H1 (cell line): ENCODE results near the gene GRIA1. TPM values are rescaled to one million over a fixed set of nuclear protein-coding genes. Genes with fewer than 3 reads are reported as not detected.

Source experiments
- CTCF ChIA-PET: fragments of 300-600 bp; sonication (Branson Sonifier 250); formaldehyde crosslinking; loops from one replicate; lab custom pipeline; 2021; ENCODE audit not compliant: partially characterized antibody; lab: Charles Lee
- POLR2A ChIA-PET: fragments of 300-600 bp; sonication (Branson Sonifier 250); formaldehyde crosslinking; loops from one replicate; lab custom pipeline; 2021; ENCODE audit warnings: inconsistent platforms; ENCODE audit not compliant: partially characterized antibody; lab: Charles Lee
- DNase-seq, 2 experiments: peaks; one replicate each; pipeline versions ENCODE4 v3.0.0 to v3.0.0-alpha.2; 2010 to 2022; ENCODE audit warnings: low spot score in 2 of 2, low read depth in 1 of 2, mixed read lengths in 1 of 2
- FAIRE-seq: peaks from 2 replicates; lab custom pipeline; 2011; peaks lifted over from hg19 to GRCh38; lab: Jason Lieb, UNC
- H2AFZ ChIP-seq: 2 replicates; pipeline ENCODE4 v1.8.1; 2012; ENCODE audit warnings: low read length, inconsistent platforms
- H2AK5ac ChIP-seq: 2 replicates; pipeline ENCODE4 v1.6.1; 2013; ENCODE audit warnings: low read depth, low read length
- H2BK120ac ChIP-seq: replicated peaks from 2 replicates; pipeline ENCODE3; 2013; ENCODE audit warnings: low read depth, low read length, inconsistent platforms
- H2BK12ac ChIP-seq: 2 replicates; pipeline ENCODE4 v1.6.1; 2013; ENCODE audit warnings: low read depth, low read length
- H2BK15ac ChIP-seq: 2 replicates; pipeline ENCODE4 v1.6.1; 2013; ENCODE audit warnings: low read length
- H2BK20ac ChIP-seq: 2 replicates; pipeline ENCODE4 v1.6.1; 2013; ENCODE audit warnings: low read length
- H2BK5ac ChIP-seq: 2 replicates; pipeline ENCODE4 v1.6.1; 2013; ENCODE audit warnings: low read depth, low read length
- H3K14ac ChIP-seq: 2 replicates; pipeline ENCODE4 v1.6.1; 2013; ENCODE audit warnings: inconsistent platforms; ENCODE audit not compliant: insufficient read length
- H3K18ac ChIP-seq: 2 replicates; pipeline ENCODE4 v1.6.1; 2013; ENCODE audit warnings: low read length; ENCODE audit errors: extremely low read depth
- H3K23ac ChIP-seq: 2 replicates; pipeline ENCODE4 v1.6.1; 2013; ENCODE audit warnings: inconsistent platforms; ENCODE audit not compliant: insufficient read length
- H3K23me2 ChIP-seq: 2 replicates; pipeline ENCODE4 v1.6.1; 2013; ENCODE audit warnings: low read depth, low read length
- H3K27ac ChIP-seq: 2 replicates; pipeline ENCODE4 v1.6.1; 2011; ENCODE audit warnings: low read depth, low read length, inconsistent platforms
- H3K27me3 ChIP-seq, 4 experiments: replicated peaks in 1 of 4; 1 replicate in 1 of 4; 2 replicates in 3 of 4; pipeline versions ENCODE4 v1.6.1 to v1.8.1; 2011 to 2013; ENCODE audit warnings: low read length in 3 of 4, mild to moderate bottlenecking in 3 of 4, inconsistent platforms in 2 of 4, mixed read lengths in 2 of 4, moderate library complexity in 1 of 4; ENCODE audit not compliant: control insufficient read depth in 3 of 4, insufficient read depth in 3 of 4; ENCODE audit errors: extremely low read depth in 1 of 4
- H3K36me3 ChIP-seq, 4 experiments: 2 replicates each; pipeline versions ENCODE4 v1.6.1 to v1.8.1; 2011 to 2013; ENCODE audit warnings: mild to moderate bottlenecking in 4 of 4, low read length in 3 of 4, moderate library complexity in 2 of 4, control low read depth in 1 of 4, inconsistent platforms in 1 of 4; ENCODE audit not compliant: insufficient read depth in 4 of 4, control insufficient read depth in 2 of 4
- H3K4ac ChIP-seq: replicated peaks from 2 replicates; pipeline ENCODE3; 2013; ENCODE audit warnings: low read length, low read depth, mixed read lengths, inconsistent platforms; ENCODE audit not compliant: insufficient read length
- H3K4me1 ChIP-seq, 4 experiments: replicated peaks in 1 of 4; 1 replicate in 1 of 4; 2 replicates in 3 of 4; pipeline versions ENCODE4 v1.6.1 to v1.8.1; 2011 to 2013; ENCODE audit warnings: low read length in 3 of 4, inconsistent platforms in 2 of 4, mixed read lengths in 1 of 4; ENCODE audit not compliant: insufficient read depth in 4 of 4, control insufficient read depth in 3 of 4
- H3K4me2 ChIP-seq, 2 experiments: 2 replicates each; pipeline versions ENCODE4 v1.6.1 to v1.8.1; 2011 to 2013; ENCODE audit warnings: low read depth in 2 of 2, low read length in 2 of 2, control low read depth in 1 of 2, inconsistent platforms in 1 of 2, mild to moderate bottlenecking in 1 of 2; ENCODE audit not compliant: insufficient read depth in 1 of 2
- H3K4me3 ChIP-seq, 4 experiments: fragments of 200-600, 300-600 bp in 1 of 4; sonication (generic), shearing (Covaris generic), sonication (Bioruptor Twin) in 1 of 4; 2 replicates each; pipeline versions ENCODE4 v1.5.1 to v1.8.1; 2011 to 2016; ENCODE audit warnings: low read length in 4 of 4, low read depth in 3 of 4, control low read depth in 2 of 4, inconsistent platforms in 2 of 4, mild to moderate bottlenecking in 2 of 4, mixed read lengths in 1 of 4, moderate library complexity in 1 of 4; ENCODE audit not compliant: insufficient read depth in 2 of 4; ENCODE audit errors: extremely low read depth in 1 of 4
- H3K56ac ChIP-seq: replicated peaks from 2 replicates; pipeline ENCODE3; 2013; ENCODE audit warnings: low read depth, mild to moderate bottlenecking, mixed read lengths, low read length, inconsistent platforms; ENCODE audit not compliant: insufficient read length
- H3K79me1 ChIP-seq: 2 replicates; pipeline ENCODE4 v1.6.1; 2013; ENCODE audit warnings: low read depth, low read length, control low read depth
- H3K79me2 ChIP-seq, 2 experiments: 2 replicates each; pipeline versions ENCODE4 v1.6.1 to v1.8.1; 2012 to 2013; ENCODE audit warnings: low read length in 2 of 2, mild to moderate bottlenecking in 2 of 2, inconsistent platforms in 1 of 2; ENCODE audit not compliant: insufficient read depth in 2 of 2, control insufficient read depth in 1 of 2
- H3K9ac ChIP-seq, 4 experiments: replicated peaks in 1 of 4; 1 replicate in 1 of 4; 2 replicates in 3 of 4; pipeline versions ENCODE4 v1.6.1 to v1.8.1; 2011 to 2013; ENCODE audit warnings: low read depth in 3 of 4, low read length in 3 of 4, control low read depth in 2 of 4, mild to moderate bottlenecking in 2 of 4, moderate library complexity in 2 of 4, inconsistent platforms in 1 of 4; ENCODE audit errors: extremely low read depth in 1 of 4
- H3K9me3 ChIP-seq, 2 experiments: 2 replicates each; pipeline versions ENCODE4 v1.6.1 to v1.8.1; 2012 to 2013; ENCODE audit warnings: mild to moderate bottlenecking in 2 of 2, moderate library complexity in 2 of 2, control low read depth in 1 of 2, inconsistent platforms in 1 of 2, low read depth in 1 of 2, low read length in 1 of 2, mixed read lengths in 1 of 2; ENCODE audit not compliant: insufficient read depth in 2 of 2
- H4K20me1 ChIP-seq, 2 experiments: replicated peaks in 1 of 2; 2 replicates each; pipeline versions ENCODE3 to v1.8.1; 2011 to 2013; ENCODE audit warnings: inconsistent platforms in 2 of 2, low read length in 2 of 2, mild to moderate bottlenecking in 1 of 2; ENCODE audit not compliant: insufficient read depth in 2 of 2, control insufficient read depth in 1 of 2
- H4K5ac ChIP-seq: 2 replicates; pipeline ENCODE4 v1.6.1; 2013; ENCODE audit warnings: low read length, low read depth, mixed read lengths, inconsistent platforms; ENCODE audit not compliant: insufficient read length
- H4K8ac ChIP-seq: 2 replicates; pipeline ENCODE4 v1.8.0; 2013; ENCODE audit warnings: mild to moderate bottlenecking, moderate library complexity, low read length, inconsistent platforms; ENCODE audit not compliant: insufficient read depth; ENCODE audit errors: extremely low read depth
- H4K91ac ChIP-seq: replicated peaks from 2 replicates; pipeline ENCODE3; 2013; ENCODE audit warnings: low read length, mixed read lengths, inconsistent platforms; ENCODE audit not compliant: insufficient read length
- ASH2L ChIP-seq: fragments of 200-600, 300-600 bp; sonication (generic); IDR thresholded peaks from one replicate; pipeline ENCODE4 v1.7.1; 2017; ENCODE audit warnings: low read length
- BRCA1 ChIP-seq: IDR thresholded peaks from 2 replicates; pipeline ENCODE4 v1.6.1; 2012; ENCODE audit warnings: low read depth, low read length, improper control_type of control experiment
- EP300 ChIP-seq, 2 experiments: IDR thresholded peaks; 1 replicate in 1 of 2; 2 replicates in 1 of 2; pipeline ENCODE4 v1.6.1; 2011 to 2012; ENCODE audit warnings: low read depth in 2 of 2, low read length in 2 of 2, mild to moderate bottlenecking in 2 of 2, borderline replicate concordance in 1 of 2, inconsistent platforms in 1 of 2, moderate library complexity in 1 of 2
- JUND ChIP-seq: IDR thresholded peaks from 2 replicates; pipeline ENCODE4 v1.6.1; 2011; ENCODE audit warnings: mild to moderate bottlenecking, improper control_type of control experiment, low read length
- KDM1A ChIP-seq: fragments of 200-600, 300-600 bp; sonication (generic); IDR thresholded peaks from 2 replicates; pipeline ENCODE4 v1.7.1; 2016; ENCODE audit warnings: mild to moderate bottlenecking, low read length, borderline replicate concordance
- KDM4A ChIP-seq: IDR thresholded peaks from one replicate; pipeline ENCODE4 v1.7.1; 2012; ENCODE audit warnings: low read depth, mild to moderate bottlenecking, moderate library complexity, low read length, inconsistent platforms; ENCODE audit not compliant: severe bottlenecking
- RBBP5 ChIP-seq: IDR thresholded peaks from 2 replicates; pipeline ENCODE4 v1.7.1; 2012; ENCODE audit warnings: low read depth, mild to moderate bottlenecking, inconsistent platforms, low read length, moderate library complexity, borderline replicate concordance
- SIRT6 ChIP-seq: IDR thresholded peaks from one replicate; pipeline ENCODE4 v1.7.1; 2012; ENCODE audit warnings: low read length, inconsistent platforms
- TCF12 ChIP-seq: IDR thresholded peaks from 2 replicates; pipeline ENCODE4 v1.6.1; 2011; ENCODE audit warnings: low read depth, mild to moderate bottlenecking, low read length
- TEAD4 ChIP-seq: IDR thresholded peaks from 2 replicates; pipeline ENCODE4 v1.6.1; 2012; ENCODE audit warnings: low read depth, low read length, inconsistent platforms, mixed read lengths
- WGBS, 2 experiments: shearing (Covaris generic) in 1 of 2; methylation state at CpG; one replicate each; pipeline versions ENCODE4 v1.1.6 to v1.1.7; 2013 to 2015; ENCODE audit warnings: low lambda C conversion rate in 2 of 2, mixed read lengths in 2 of 2, inconsistent platforms in 1 of 2, low coverage in 1 of 2, missing lambda C conversion rate in 1 of 2; ENCODE audit not compliant: insufficient replicate concordance in 2 of 2, insufficient coverage in 1 of 2, insufficient read length in 1 of 2; ENCODE audit errors: extremely low coverage in 1 of 2, missing lambda C conversion rate in 1 of 2; 5-methylcytosine and 5-hydroxymethylcytosine counted together
- polyA plus RNA-seq, 7 experiments: library from polyadenylated mRNA; depleted of rRNA in 3 of 7; stranded (reverse) in 5 of 7; unstranded in 2 of 7; fragments of >200 nt in 5 of 7; fragments of 200-250 nt in 2 of 7; gene quantifications; 1 replicate in 5 of 7; 2 replicates in 1 of 7; 4 replicates in 1 of 7; pipeline versions ENCODE4 v1.2.1 to v1.2.3, GENCODE V29; 2011 to 2013; ENCODE audit warnings: missing spikeins in 2 of 7, mixed read lengths in 2 of 7
- total RNA-seq: library from RNA; stranded (reverse); fragmentation: NEBNext Ultra II Directional; extraction: Animal tissue kit (Norgen Biotek cat#: 25700); gene quantifications from 2 replicates; pipeline ENCODE4 v1.2.1, GENCODE V29; 2021
- TF ChIP-seq, protein P1 (sequence below): IDR thresholded peaks from 2 replicates; pipeline ENCODE4 v1.6.1; 2012; ENCODE audit warnings: inconsistent platforms
- TF ChIP-seq, protein P2 (sequence below): IDR thresholded peaks from 2 replicates; pipeline ENCODE4 v1.6.1; 2012; ENCODE audit warnings: low read length, inconsistent platforms

GRIA1 gene
- total and polyA plus RNA-seq, 2 of the 8 experiments (the other 6 are each of a cell fraction or from before 2014, with no cell fraction given), result 0.97 to 2.5 TPM

DNA sequence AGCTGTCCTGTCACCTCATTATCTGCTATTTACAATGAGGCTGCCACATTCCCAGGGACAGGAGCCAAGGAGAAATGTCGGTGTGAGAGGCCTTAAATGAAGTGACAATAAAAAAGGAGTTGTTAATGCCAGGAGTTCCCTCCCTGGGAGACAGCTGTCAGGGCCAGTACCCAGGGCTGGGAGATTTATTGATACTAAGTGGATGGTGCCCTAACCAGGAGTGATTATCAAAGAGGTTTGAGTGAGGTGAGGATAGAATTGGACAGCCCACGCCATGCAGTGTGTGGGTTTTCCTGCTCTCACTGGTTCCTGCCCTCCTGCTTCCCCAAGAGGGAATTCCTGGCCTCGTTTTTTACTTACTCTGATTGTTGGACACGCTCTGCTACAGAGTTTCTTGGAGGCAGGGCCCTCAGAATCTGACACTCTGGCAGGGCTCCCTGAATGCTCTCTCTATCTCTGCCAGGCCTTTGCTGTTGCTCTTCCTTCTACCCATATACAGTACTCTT lies 150.8 kb downstream of the GRIA1 start:
- CTCF ChIA-PET, result no interaction called here
- no peak overlapping the region for H2BK5ac ChIP-seq
- no peak for FAIRE-seq
- TF ChIP-seq KDM1A, result no peak
- no peak for TF ChIP-seq EP300 (IDR thresholded peaks at IDR 0.05; ENCODE audit: borderline replicate concordance in 1 of 2, low read depth in 2 of 2, low read length in 2 of 2)
- TF ChIP-seq TEAD4, result no peak
- TF ChIP-seq ASH2L, result no peak
- TF ChIP-seq KDM4A, result no peak
- TF ChIP-seq SIRT6, result no peak
- TF ChIP-seq, protein P1, sequence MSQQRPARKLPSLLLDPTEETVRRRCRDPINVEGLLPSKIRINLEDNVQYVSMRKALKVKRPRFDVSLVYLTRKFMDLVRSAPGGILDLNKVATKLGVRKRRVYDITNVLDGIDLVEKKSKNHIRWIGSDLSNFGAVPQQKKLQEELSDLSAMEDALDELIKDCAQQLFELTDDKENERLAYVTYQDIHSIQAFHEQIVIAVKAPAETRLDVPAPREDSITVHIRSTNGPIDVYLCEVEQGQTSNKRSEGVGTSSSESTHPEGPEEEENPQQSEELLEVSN, result no peak
- no peak for TF ChIP-seq RBBP5
- no peak for TF ChIP-seq BRCA1
- TF ChIP-seq TCF12, result no peak
- TF ChIP-seq, protein P2, sequence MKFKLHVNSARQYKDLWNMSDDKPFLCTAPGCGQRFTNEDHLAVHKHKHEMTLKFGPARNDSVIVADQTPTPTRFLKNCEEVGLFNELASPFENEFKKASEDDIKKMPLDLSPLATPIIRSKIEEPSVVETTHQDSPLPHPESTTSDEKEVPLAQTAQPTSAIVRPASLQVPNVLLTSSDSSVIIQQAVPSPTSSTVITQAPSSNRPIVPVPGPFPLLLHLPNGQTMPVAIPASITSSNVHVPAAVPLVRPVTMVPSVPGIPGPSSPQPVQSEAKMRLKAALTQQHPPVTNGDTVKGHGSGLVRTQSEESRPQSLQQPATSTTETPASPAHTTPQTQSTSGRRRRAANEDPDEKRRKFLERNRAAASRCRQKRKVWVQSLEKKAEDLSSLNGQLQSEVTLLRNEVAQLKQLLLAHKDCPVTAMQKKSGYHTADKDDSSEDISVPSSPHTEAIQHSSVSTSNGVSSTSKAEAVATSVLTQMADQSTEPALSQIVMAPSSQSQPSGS, result no peak
- no peak for TF ChIP-seq JUND

More for the DNA sequence above, 150.8 kb downstream of the GRIA1 start:
- Histone ChIP-seq H3K23ac (no peak overlapping the region), H2BK15ac (no peak overlapping the region), H3K79me2 (no peaks in the 10 kb centered on the region), H2BK120ac (no peak overlapping the region), H4K8ac (no peak overlapping the region), H3K79me1 (no peaks in the 10 kb centered on the region), H3K14ac (no peak overlapping the region), H2BK20ac (no peak overlapping the region), H3K9ac (no peak overlapping the region), H4K91ac (no peak overlapping the region), H3K4me2 (no peak overlapping the region), H4K20me1 (no peaks in the 10 kb centered on the region), H3K23me2 (no peaks in the 10 kb centered on the region), H3K4me1 (peaks cover 0 to 6% (median 2%) of the 10 kb centered on the region in 4 experiments; a peak in 2 of 7 replicates), H3K4ac (no peak overlapping the region), H4K5ac (no peak overlapping the region), H3K27ac (no peak overlapping the region), H3K4me3 (no peak overlapping the region), H3K27me3 (no peaks in the 10 kb centered on the region), H3K18ac (no peak overlapping the region), H2BK12ac (no peak overlapping the region), H2AFZ (no peak overlapping the region), H3K9me3 (no peaks in the 10 kb centered on the region), H3K36me3 (no peaks in the 10 kb centered on the region), H2AK5ac (no peak overlapping the region), H3K56ac (no peak overlapping the region)
- POLR2A ChIA-PET, result interaction anchor here (0.6 kb wide), 1 partner anchor 321 kb away, joined by 3 read pairs; no protein-coding TSS in a partner anchor
- WGBS, 2 experiments, result 84% methylated on average over 4 of the region's 4 CpGs; no CpG with 5 or more reads in 1 of the 2 experiments
- DNase-seq, result no peak
